Ovary (tissue), 3 donors: ENCODE results near the gene RAD50.
"Not testable (repeated sequence)": the region's sequence is repeated elsewhere in the genome, so short reads cannot be mapped to it uniquely, and the experiment has no call there.

Source experiments
- POLR2A ChIP-seq: fragments of 450-650 bp; IDR thresholded peaks from one replicate; pipeline ENCODE4 v1.6.1; 2017; ENCODE audit warnings: antibody characterized with exemption, mild to moderate bottlenecking, moderate library complexity
- TF ChIP-seq, protein P1 (sequence below), 3 donors: fragments of 450-650 bp in 2 of 3; fragments of 200-600 bp in 1 of 3; IDR thresholded peaks; one replicate each; pipeline versions ENCODE4 v1.5.1 to v1.8.0; 2016 to 2022; ENCODE audit warnings: antibody characterized with exemption in 3 of 3, mild to moderate bottlenecking in 1 of 3
- donor health status: DM: no; HTN: no; CAD: no.

DNA sequence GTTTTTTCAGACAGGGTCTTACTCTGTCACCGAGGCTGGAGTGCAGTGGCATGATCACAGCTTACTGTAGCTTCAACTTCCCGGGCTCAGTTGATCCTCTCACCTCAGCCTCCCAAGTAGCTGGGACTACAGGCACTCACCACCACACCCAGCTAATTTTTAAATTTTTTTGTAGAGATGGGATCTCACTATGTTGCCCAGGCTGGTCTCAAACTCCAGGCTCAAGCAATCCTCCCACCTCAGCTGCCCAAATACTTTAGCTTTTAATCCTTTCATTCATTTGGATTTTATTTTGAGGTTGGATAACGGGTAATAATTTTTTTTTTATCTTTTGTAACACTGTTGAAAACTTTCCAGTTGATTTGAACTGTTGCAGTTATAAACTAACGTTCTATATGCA lies 76.8 kb downstream of the RAD50 start:
- TF ChIP-seq, protein P1, sequence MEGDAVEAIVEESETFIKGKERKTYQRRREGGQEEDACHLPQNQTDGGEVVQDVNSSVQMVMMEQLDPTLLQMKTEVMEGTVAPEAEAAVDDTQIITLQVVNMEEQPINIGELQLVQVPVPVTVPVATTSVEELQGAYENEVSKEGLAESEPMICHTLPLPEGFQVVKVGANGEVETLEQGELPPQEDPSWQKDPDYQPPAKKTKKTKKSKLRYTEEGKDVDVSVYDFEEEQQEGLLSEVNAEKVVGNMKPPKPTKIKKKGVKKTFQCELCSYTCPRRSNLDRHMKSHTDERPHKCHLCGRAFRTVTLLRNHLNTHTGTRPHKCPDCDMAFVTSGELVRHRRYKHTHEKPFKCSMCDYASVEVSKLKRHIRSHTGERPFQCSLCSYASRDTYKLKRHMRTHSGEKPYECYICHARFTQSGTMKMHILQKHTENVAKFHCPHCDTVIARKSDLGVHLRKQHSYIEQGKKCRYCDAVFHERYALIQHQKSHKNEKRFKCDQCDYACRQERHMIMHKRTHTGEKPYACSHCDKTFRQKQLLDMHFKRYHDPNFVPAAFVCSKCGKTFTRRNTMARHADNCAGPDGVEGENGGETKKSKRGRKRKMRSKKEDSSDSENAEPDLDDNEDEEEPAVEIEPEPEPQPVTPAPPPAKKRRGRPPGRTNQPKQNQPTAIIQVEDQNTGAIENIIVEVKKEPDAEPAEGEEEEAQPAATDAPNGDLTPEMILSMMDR (IDR thresholded peaks at IDR 0.05): not testable (repeated sequence)
- TF ChIP-seq POLR2A: not testable (repeated sequence)
